PFSK-1 (cell line): ENCODE results near the gene LMO2.

Experiments used
- POLR2AphosphoS5 ChIP-seq: IDR thresholded peaks from 2 replicates; pipeline ENCODE4 v1.6.1; 2012; ENCODE audit warnings: low read depth, mild to moderate bottlenecking, control low read depth, low read length, moderate library complexity
- SIN3A ChIP-seq: IDR thresholded peaks from 2 replicates; pipeline ENCODE4 v1.6.1; 2012; ENCODE audit warnings: mild to moderate bottlenecking, low read length, moderate library complexity, borderline replicate concordance; ENCODE audit not compliant: insufficient read depth

GRCh38 chr11:33892906-33893594 is 1.2 kb upstream of the LMO2 start:
- no peak for TF ChIP-seq SIN3A
- no peak for TF ChIP-seq POLR2AphosphoS5
